Medulla oblongata (tissue), 1 donor: ENCODE results near the gene CHST1.

ENCODE experiments used
- DNase-seq: peaks from one replicate; pipeline ENCODE4 v3.0.0-alpha.2; 2015; ENCODE audit errors: extremely low spot score

CHST1 gene

GRCh38 chr11:45660729-45661438 lies 4.5 kb downstream of the CHST1 start:
- DNase-seq: no peak

GRCh38 chr11:45659818-45660160 lies 5.6 kb downstream of the CHST1 start:
- no peak for DNase-seq

- DNase-seq: no peak
Observed at GRCh38 chr11:45659031-45659817, 6.2 kb downstream of the CHST1 start.

- DNase-seq: peak; percentile 73
Observed at GRCh38 chr11:45658292-45658991, 7.0 kb downstream of the CHST1 start.

- no peak for DNase-seq
Observed at GRCh38 chr11:45657496-45658260, 7.7 kb downstream of the CHST1 start.

- no peak for DNase-seq
Observed at GRCh38 chr11:45655831-45656230, 9.6 kb downstream of the CHST1 start.

GRCh38 chr11:45655347-45655756 lies 10.1 kb downstream of the CHST1 start:
- DNase-seq: peak; percentile 79

GRCh38 chr11:45655012-45655283 lies 10.5 kb downstream of the CHST1 start:
- DNase-seq: no peak

GRCh38 chr11:45654231-45655011 lies 11.0 kb downstream of the CHST1 start:
- peak; percentile 74 for DNase-seq

GRCh38 chr11:45653277-45653676 lies 12.1 kb downstream of the CHST1 start:
- DNase-seq: no peak

- no peak for DNase-seq
Observed at GRCh38 chr11:45652781-45653180, 12.6 kb downstream of the CHST1 start.

- no peak for DNase-seq
Observed at GRCh38 chr11:45651841-45652749, 13.3 kb downstream of the CHST1 start.

- no peak for DNase-seq
Observed at GRCh38 chr11:45651156-45651555, 14.3 kb downstream of the CHST1 start.

- no peak for DNase-seq
Observed at GRCh38 chr11:45650166-45651095, 15.0 kb downstream of the CHST1 start.

GRCh38 chr11:45649544-45650165 lies 15.8 kb downstream of the CHST1 start:
- no peak for DNase-seq

GRCh38 chr11:45648931-45649330 lies 16.5 kb downstream of the CHST1 start:
- no peak for DNase-seq

- no peak for DNase-seq
Observed at GRCh38 chr11:45647786-45648185, 17.6 kb downstream of the CHST1 start.

- no peak for DNase-seq
Observed at GRCh38 chr11:45647329-45647728, 18.1 kb downstream of the CHST1 start.
